Urinary bladder (tissue), 2 donors: ENCODE results near the gene HIBCH. TPM values are rescaled to one million over a fixed set of nuclear protein-coding genes. Genes with fewer than 3 reads are reported as not detected.

Experiments used
- polyA plus RNA-seq: library from polyadenylated mRNA; stranded (reverse); fragments of 200-250 nt; gene quantifications from one replicate; pipeline ENCODE4 v1.2.3, GENCODE V29; 2013
- total RNA-seq: library from RNA; depleted of rRNA; stranded (reverse); fragments of >200 nt; gene quantifications from one replicate; pipeline ENCODE4 v1.2.3, GENCODE V29; 2014
- donor health status: healthy.

HIBCH gene
- total and polyA plus RNA-seq, 2 donors: 23.1 to 61.1 TPM

Other genes with a start within 250 kb of the HIBCH start
- gene INPP1, start 23.8 kb upstream of the HIBCH start, total RNA-seq: 21.5 TPM
- 22.3 TPM for gene INPP1, start 23.8 kb upstream of the HIBCH start, polyA plus RNA-seq
- gene MFSD6, start 88.5 kb upstream of the HIBCH start, total RNA-seq: 16.3 TPM
- 19.3 TPM for gene MFSD6, start 88.5 kb upstream of the HIBCH start, polyA plus RNA-seq
- gene NEMP2, start 214.9 kb upstream of the HIBCH start, total RNA-seq: 15.0 TPM
- 1.7 TPM for gene NEMP2, start 214.9 kb upstream of the HIBCH start, polyA plus RNA-seq